COR-L47 (cell line): ENCODE data around the gene PEAR1.

Experiments used
- DNase-seq: peaks from one replicate; lab custom pipeline; 2025; lab: John Stamatoyannopoulos, UW

The PEAR1 gene

GRCh38 chr1:156893048-156893953, at the start of gene PEAR1:
Gene PEAR1, plus strand, starts transcription at chr1:156893718. Its CDS starts 10,209 bp downstream, at chr1:156903927.
- no peak for DNase-seq

GRCh38 chr1:156844102-156844501, 49.4 kb upstream of the PEAR1 start:
- no peak for DNase-seq

DNA sequence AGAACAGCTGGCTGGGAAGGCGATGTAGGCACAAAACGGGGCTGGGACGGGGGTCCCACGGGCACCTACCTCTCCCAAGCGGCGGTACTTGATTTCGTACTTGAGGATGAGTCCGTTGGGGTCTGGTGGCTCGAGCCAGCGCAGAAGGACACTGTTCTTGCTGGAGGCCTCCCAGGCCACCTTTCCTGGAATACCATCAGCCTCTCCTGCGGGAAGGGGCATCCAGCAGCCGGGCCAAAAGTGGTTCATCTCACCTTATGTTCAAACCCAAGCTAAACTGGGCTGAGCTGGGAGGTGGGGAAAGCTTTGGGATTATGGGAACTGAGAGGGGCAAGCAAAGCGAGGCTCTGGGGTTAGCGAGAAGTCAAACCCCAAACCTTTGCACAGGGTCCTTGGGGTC, 48.9 kb upstream of the PEAR1 start:
- DNase-seq, result no peak

DNA sequence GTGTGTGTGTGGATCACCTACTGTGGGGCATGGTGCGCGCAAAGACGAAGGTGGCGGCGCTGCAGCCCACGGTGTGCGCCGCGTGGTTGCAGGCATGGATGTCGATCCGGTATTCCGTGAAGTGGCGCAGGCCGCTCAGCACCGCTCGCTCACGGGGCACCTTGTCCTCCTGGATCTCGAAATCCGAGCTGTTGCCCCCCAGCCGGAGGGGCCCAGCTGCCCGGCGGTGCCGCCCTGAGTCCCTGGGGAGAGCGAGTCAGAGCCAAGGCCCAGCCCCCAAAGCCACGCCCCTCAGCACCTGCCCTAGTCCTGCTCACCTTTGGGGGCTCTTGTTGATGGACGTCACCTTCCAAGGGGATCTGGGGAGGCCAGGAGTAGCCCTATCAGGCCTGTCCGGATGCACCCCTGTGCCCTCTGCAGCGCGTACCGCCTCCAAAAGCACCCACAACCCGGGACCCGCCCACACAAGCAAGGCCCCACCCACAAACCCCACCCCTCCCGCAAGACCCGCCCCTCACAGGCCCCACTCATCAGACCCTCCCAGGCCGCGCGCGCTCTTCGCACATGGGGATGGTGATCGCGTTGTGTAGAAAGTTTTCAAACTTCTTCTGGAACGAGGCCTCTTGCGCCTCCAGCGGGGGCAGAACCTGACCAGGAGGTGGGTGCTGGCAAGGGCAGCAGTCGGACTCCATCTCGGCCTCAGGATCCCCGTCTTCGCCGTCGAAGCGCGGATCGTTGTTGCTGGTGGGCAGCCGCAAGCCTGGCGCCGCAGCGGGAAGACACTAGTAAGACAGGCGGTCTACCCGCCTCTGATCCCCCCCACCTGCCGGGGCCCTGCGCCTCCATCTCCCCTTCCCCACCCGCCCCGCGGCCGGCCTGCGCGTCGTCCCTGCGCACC, 48.2 kb upstream of the PEAR1 start:
- DNase-seq, result no peak

DNA sequence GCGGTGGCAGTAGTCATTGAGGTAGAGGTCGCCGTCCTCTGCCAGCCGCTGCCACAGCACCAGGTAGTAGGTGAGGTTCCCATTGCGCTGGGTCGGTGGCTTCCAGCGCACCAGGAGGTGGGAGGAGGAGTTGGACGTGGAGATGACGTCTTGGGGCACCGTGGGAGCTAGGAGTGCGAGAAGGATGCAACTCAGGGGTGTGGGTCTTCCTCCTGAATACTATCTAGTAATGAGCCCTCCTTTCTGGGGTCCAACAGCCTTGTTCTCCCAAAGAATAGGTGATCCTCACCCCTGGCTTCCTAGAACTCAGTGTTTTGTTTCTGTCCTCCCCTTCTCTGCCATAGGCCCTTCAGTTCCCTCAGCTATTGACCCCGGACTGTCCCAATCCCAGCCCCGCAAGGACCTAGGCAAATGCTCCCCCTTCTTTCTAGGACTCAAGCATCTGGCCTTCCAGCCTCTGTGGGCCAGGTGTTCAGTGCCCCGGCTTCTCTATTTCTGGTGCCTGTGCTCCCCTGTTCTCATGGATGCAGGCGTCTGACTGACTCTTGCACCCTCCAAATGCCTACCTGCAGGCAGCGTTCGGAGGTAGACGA, 47.5 kb upstream of the PEAR1 start:
- no peak for DNase-seq

- no peak for DNase-seq
These were observed 46.9 kb upstream of the PEAR1 start for GRCh38 chr1:156846643-156847042.

GRCh38 chr1:156847591-156848460, 45.7 kb upstream of the PEAR1 start:
- DNase-seq, result no peak

DNA sequence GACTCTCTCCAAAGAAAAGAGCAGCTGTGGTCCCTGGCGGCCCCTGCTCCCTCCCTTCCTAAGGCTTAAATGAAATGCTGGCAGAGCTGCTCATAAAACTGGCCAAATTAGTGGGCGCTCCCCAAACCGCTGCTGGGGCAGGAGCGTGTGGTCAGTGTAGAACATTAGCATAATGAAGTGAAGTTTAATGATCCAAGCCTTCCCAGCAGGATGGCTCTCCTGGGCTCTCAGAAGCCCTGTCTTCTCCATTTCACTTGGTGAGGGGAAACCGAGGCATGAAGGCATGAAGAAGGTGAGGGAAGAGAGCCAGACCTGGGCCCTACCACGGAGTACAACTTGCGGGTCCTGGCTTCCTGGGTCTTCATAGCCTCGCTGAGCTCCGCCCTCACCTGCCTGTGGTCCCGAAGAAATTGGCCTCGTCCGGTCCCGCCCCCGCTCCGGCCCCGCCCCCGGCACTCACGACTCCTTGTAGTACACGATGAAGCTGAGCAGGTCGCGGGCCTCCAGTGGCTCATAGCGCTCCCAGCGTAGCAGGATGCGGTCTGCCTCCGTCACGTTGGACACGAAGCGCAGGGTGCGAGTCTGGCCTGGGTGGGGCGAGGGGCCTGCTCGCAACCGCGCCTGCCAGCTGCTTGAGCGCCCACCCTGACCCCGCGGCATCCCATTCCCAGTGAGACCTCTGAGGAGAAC, 44.9 kb upstream of the PEAR1 start:
- DNase-seq, result no peak

DNA sequence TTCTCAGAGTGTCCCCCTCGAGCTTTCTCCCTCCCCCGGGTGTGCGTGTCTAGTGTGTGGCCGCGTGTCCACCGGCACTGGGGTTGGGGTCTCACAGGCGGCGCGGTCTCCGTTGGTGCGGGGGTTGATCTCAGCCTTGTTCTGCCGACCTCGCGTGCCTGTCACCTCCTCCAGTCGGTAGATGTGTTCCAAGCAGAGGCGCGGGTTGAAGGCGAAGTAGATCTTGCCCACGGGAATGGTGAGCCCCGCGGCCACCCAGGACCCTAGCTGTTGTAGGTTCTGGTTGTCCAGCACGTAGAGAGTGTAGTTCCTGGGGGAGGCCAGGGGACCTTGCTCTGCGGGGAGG, 44.4 kb upstream of the PEAR1 start:
- no peak for DNase-seq

- DNase-seq, result peak; percentile 43
These were observed 41.6 kb upstream of the PEAR1 start for GRCh38 chr1:156851779-156852417.

GRCh38 chr1:156852418-156852874, 41.1 kb upstream of the PEAR1 start:
- peak; percentile 97 for DNase-seq

GRCh38 chr1:156853761-156854160, 39.8 kb upstream of the PEAR1 start:
- no peak for DNase-seq

DNA sequence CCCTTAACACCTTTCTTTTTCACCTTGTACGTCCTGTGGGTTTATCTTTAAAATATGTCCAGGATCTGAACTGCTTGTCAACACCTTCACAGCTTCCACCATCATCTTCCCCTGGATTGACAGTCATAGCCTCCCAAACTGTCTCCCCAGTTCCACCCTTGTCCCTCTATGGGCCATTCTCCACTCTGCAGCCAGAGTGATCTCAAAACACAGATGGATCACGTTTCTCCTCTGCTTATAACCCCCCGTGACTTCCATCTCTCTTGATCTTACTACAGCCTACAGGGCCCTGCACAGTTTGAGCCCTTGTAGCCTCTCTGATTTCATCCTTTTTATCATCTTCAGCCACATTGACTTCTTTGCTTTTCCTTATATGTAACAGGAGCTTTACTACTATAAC, 38.9 kb upstream of the PEAR1 start:
- DNase-seq, result no peak

DNA sequence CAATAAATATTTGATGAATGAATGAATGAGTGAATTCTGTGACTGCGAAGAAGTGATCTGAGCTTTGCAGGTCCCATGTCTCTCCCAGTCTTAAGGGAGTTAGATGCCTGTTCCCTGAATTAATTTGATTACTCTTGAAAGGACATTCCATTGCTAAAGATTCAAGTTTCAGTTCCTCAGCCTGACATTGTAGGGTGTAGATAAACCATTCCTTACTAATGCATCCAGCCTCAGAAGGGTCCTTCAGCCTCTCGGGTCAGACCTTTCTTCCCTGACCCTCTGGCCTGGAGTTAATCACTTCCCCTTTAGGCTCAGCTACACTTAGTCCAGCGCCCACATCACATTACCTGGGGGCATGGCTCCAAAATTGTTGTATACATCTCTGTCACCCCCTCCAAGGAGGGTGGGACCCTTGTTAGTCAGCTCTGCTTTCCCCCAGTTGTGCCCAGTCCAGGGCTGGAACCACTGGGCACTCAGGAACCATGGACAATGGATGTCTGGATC, 37.2 kb upstream of the PEAR1 start:
- no peak for DNase-seq

GRCh38 chr1:156857532-156857931, 36.0 kb upstream of the PEAR1 start:
- DNase-seq, result no peak

GRCh38 chr1:156858555-156858956, 35.0 kb upstream of the PEAR1 start:
- no peak for DNase-seq

DNA sequence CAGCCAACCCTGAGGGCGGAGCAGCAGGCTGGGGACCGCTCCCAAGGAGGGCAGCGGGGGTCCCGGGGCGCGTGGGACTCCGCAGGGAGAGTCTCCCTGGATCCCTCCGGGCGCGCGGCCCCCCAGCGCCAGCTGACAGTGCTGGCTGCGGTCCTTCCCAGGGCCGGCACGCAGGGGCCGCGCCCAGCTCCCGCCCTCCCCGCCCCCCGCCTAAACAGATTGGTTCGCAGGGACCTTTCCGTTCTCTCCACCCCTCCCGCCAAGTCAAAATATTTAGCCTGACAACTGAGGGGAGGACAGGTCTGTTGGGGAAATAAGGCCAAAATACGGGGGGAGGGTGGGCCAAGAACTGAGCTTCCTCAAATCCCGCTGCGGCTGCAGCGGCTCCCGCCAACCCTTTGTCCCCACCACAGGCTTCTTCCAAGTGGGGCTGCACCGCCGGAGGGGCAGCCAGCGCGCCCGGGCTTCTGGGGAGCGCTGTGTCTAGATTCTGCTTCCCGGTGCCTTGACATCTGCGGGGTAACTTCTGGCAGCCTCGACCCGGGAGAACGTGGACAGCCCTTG, 34.5 kb upstream of the PEAR1 start, which contains the start of gene INSRR:
TSS of gene INSRR (minus strand) at position 159 of the 564 bp plus-strand sequence. CDS start 496 bp downstream, outside the sequence.
- peak; percentile 47 for DNase-seq

GRCh38 chr1:156859523-156860112, 33.9 kb upstream of the PEAR1 start:
- no peak for DNase-seq

GRCh38 chr1:156860113-156860627, 33.3 kb upstream of the PEAR1 start:
- peak; percentile 63 for DNase-seq
